Activated CD8-positive, alpha-beta memory T cell treated with anti-CD3 and anti-CD28 coated beads, Interleukin-2, amount 50 U/mL, for 24 hours (primary cell): ENCODE measurements around the gene U2AF2.

Source experiments
- DNase-seq: peaks from one replicate; pipeline ENCODE4 v3.0.0-alpha.2; 2020; ENCODE audit errors: extremely low read depth

Gene U2AF2

DNA sequence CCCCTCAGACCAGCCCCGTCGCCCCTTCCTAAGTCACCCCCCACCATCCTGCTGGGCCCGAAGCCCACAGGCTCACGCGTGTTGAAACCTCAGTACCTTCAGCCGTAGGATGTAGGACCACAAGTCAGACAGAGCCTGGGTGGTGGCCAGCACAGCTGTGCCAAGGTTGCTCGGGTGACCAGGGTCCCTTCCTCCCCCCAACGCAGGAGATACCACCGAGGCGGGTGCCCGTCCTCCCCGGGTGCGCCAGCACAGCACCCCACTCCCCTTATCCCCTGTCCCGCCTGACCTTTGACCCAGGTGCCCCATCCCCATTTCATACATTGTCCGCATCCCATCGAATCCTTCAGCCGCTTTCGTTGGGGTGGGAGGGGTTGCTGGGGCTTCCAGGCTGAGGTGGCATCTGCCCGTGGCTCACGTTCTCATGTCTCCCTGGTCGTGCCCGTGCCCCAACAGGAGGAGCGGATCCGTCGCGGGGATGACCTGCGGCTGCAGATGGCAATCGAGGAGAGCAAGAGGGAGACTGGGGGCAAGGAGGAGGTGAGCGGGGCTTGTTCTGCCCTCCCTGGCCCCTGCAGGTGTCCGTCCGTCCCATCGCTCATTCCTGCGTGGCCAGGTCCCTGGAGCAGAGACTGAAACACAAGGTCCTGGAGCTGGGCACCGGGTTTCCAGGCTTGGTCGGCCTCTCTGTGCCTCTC, 34.7 kb downstream of the U2AF2 start:
- no peak for DNase-seq

DNA sequence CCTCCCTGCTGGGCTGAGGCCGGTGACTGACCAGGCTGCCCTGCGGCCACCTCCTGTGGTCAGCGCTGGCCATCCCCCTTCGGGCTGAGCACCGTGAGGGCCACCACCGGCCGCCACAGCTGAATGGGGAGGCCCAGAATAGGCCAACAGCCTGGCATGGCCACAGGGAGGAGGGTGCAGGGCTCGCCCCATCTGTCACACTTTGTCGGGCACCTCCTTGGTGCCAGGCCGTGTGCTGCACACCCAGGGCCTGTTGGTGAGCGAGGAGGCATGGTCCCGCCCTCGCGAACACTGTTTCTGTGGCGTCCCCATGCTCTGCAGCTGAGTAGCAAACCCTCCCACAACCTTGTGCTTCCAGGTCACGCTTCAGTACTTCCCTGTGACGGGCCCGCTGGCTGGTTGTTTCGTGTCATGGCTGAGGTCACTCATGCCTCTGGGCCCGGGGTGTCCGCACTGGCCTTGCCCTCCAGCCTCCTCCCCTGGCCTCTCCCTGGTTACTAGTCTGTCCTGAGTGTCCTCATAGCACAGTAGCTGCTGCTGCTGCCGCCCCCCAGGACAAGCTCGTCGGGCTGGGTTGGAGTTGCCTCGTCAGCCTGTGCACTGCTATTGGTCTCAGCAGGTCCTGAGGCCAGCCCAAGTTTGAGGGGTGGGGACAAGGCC, 35.4 kb downstream of the U2AF2 start:
- no peak for DNase-seq

- no peak for DNase-seq
Measured at GRCh38 chr19:55690769-55691545, 36.1 kb downstream of the U2AF2 start.

DNA sequence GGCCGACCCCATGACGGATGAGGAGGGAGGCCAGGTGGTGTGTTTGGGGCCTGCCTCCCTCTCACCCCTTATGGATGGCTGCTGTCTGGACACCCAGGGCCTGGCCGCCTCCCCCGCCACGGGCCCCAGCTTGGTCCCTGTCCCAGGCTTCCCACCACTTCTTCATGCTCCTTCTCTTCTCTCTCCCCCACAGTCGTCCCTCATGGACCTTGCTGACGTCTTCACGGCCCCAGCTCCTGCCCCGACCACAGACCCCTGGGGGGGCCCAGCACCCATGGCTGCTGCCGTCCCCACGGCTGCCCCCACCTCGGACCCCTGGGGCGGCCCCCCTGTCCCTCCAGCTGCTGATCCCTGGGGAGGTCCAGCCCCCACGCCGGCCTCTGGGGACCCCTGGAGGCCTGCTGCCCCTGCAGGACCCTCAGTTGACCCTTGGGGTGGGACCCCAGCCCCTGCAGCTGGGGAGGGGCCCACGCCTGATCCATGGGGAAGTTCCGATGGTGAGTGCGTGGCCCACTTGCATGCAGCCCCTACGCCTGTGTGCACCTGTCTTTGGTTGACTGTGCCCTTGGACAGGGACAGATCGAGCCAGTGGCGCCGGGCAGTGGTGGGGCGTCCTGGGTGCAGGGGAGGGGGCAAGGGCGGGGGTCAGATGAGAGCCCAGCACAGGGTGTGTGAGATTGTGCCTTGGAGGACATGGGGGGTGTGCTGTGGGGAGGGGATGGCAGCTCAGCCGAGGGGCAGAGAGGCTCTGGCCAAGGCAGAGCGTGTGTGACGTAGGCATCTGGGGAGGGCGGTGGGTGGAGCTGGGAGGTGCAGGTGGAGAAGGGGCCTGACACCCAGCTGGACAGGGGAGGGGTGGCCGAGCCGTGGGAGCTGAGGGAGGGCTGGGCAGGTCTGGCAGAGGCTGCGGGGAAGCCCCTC, 37.0 kb downstream of the U2AF2 start:
- DNase-seq: no peak

- DNase-seq: no peak
Measured at GRCh38 chr19:55692681-55693081, 37.8 kb downstream of the U2AF2 start.

DNA sequence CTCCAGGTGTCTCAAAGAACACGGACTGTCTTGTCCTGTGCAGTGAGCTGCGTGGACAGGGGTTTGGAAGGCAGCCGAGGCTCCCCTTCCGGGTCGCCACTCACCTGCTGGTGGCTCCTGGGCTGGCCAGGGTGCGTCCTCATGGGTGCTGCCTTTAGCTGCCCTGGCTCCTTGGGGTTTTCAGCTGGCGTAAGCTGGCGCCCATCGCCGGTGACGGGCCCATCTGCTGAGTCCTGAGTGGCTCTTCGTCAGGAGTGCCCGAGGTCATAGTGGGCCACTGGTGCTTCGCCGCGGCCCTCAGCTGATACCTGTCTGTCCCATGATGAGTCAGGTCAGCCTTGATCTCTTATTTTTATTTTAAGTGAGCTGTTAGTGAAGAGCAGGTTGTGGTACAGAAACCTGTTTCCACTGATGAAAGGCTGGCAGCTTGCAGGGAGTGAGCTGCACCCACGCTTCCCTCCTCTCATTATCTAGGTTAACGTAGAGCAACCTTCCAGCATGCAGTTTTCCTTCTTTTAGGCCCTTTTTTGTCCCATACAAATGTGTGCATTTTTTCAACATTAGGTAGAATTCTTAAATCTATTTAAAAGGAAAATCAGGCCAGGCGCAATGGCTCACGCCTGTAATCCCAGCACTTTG, 38.6 kb downstream of the U2AF2 start:
- no peak for DNase-seq

- no peak for DNase-seq
Measured at GRCh38 chr19:55694241-55694655, 39.4 kb downstream of the U2AF2 start.

DNA sequence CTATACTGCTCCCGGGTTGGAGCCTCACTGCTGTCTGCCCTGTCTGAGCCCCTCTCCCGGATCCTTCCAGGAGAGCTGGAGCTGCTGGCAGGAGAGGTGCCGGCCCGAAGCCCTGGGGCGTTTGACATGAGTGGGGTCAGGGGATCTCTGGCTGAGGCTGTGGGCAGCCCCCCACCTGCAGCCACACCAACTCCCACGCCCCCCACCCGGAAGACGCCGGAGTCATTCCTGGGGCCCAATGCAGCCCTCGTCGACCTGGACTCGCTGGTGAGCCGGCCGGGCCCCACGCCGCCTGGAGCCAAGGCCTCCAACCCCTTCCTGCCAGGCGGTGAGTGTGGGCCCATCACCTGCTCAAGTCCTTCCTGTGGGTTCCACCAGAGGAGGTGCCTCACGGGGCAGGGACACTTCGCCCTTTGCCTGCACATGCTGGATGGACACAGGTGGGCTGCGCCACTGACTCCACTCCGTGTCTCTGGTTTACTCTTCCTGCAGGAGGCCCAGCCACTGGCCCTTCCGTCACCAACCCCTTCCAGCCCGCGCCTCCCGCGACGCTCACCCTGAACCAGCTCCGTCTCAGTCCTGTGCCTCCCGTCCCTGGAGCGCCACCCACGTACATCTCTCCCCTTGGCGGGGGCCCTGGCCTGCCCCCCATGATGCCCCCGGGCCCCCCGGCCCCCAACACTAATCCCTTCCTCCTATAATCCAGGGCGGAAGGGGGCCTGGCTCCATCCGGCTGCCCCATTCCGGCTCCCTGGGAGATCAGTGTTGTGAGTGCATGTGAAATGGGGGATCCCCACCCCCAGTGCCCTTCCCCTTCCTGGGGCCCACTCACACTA, 40.0 kb downstream of the U2AF2 start:
- DNase-seq: no peak

DNA sequence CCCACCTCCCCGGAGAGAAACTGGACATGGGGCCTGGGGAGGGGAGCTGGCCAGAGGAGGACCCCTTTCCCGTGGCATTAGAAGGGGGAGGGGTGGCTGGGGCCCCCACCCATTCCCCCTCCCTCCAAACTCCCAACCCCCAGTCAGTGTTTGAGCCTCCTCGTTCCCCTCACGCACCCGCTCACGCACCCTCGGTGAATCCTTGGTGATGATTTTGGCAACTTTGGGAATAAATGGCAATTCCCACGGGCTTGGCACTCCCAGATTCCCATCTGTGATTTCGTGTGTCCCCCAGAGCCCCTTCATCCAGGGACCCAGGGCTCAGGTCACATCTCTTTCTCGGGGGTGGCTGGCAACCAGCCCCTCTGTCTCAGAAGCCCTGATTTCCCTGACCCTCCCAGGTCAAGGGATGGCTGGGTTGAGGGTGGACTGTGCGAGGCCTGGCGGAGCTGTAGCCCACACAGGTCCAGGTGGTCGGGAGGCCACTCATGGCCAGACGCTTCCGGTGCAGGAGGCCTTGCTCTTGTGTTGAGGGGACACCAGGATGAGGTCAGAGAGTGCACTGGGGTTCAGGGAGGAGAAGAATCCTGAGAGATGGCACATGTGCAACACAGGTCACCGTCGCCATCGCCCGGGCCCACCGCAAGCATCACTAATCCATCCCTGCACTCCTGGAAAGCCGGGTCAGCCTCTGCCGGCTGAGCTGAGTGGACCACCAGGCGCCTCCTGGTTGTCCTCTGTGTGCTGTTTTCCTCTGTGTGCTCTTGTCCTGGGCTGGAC, 40.9 kb downstream of the U2AF2 start:
- DNase-seq: no peak

GRCh38 chr19:55696301-55697068, 41.6 kb downstream of the U2AF2 start:
- no peak for DNase-seq

- no peak for DNase-seq
Measured at GRCh38 chr19:55697069-55697440, 42.2 kb downstream of the U2AF2 start.

DNA sequence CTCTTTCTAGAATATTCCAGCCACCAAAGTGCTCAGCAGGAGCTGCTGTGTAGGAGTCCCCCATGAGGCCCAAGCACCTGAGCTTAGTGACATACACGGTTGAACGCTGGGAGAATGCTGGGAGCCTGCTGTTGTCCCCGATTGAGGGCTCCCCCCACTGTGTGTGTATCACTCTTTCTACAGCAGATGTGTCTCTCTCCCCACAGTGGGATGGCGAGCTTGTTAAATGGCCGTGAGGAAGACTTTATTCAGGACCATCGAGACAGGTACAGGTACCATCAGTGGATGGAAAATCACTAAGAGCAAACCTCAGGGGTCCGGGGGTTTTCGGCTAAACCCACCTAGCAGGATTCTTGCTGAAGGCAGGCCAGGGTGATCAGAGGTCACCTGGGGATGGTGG, 42.9 kb downstream of the U2AF2 start:
- no peak for DNase-seq

GRCh38 chr19:55698256-55698655, 43.4 kb downstream of the U2AF2 start:
- no peak for DNase-seq

DNA sequence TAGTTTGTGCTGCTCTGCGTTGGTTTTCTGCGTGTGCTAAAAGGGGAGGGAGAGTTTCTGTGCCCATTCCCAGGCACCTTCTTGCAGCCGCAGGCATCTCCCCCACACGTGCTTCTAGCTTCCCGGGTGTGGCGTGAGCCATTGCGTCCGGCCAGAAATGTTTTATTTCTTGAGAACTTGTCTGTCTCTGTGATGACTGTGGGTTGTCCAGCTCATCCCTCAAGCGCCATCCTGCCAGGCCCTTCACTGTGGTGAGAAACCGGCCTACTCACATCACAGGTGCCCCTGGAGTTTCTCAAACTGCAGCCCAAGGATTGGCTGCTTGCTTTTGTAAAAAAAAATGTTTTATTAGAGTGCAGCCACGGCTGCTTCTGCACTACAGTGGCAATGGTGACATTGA, 44.4 kb downstream of the U2AF2 start:
- DNase-seq: no peak

DNA sequence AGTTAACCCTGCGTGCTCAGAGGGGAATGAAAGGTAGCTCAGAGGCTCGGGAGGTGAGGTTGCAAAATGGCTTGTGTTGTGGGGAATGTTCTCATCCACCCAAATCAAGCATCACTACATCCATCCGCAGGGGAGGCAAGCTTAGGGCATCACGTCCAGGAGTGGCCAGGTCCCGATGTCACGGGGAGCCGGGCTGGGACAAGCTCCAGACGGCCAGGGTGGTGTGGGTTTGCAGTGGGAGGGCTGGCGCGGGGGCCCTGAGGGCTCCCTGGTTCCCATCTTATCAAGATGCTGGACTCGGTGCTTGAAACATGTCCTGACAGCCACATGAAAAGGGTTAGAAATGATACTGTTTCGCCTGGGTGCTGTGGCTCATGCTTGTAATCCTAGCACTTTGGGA, 46.0 kb downstream of the U2AF2 start:
- DNase-seq: no peak

GRCh38 chr19:55702131-55702627, 47.3 kb downstream of the U2AF2 start:
- no peak for DNase-seq

DNA sequence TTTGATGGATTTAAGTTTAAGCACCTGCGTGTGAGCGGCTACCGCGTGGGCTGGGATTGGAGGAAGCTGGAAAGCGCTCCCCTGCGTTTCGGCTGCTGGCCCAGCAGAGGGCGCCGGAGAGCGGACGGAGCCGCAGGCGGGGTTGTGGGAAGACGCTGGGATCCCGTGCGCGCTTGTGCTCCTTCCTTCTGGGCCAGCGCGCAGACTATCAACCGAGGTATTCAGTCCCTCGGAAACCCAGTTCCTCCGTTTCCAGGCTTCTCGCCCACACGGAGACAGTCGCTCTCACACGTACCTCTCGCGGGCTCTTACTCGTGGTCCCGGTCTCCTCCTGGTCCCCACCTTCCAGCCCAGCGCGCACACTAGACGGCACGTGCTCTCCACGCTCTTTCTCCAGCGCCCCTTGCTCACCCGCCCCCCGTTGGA, 49.0 kb downstream of the U2AF2 start:
- DNase-seq: peak; percentile 7

DNA sequence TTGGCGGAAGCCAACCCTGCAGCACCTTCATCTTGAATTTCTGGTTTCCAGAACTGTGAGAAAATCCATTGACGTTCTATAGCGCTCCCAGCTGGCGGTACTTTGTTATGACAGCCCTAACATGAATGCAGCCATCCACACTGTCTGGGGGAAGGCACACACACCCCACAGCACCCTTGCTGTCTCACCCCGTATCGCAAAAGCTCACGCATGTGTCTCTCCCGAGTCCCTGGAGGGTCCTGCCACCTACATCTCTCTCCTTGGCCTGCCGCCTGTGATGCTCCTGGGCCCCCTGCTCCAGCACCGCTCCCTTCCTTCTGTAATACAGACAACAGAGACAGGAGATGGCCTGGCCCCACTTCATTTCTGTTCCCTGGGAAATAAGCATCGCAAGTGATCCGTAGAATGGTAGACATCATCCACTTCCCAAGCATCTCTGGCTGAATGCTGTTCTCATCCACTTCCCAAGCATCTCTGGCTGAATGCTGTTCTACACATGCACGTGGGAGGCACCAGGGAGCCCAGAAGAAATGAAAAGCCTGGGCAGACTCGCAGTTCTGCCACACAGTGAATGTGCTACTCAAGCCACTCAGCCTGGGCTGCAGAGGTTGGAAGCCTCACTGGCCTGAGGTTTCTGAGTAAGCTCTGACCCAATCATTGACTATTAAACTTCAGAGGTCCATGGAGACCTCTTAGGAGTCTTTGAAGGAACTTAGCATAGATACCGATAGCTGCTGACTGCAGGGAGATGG, 49.8 kb downstream of the U2AF2 start:
- no peak for DNase-seq
